HG03439 (cell line): ENCODE measurements around the gene PEX3.

Experiments used
- ATAC-seq: cut with Tn5 transposase; IDR thresholded peaks from one replicate; pipeline ENCODE4 v1.9.1; 2021; ENCODE audit warnings: mild to moderate bottlenecking, moderate library complexity; ENCODE audit not compliant: unreplicated experiment

Gene PEX3, protein sequence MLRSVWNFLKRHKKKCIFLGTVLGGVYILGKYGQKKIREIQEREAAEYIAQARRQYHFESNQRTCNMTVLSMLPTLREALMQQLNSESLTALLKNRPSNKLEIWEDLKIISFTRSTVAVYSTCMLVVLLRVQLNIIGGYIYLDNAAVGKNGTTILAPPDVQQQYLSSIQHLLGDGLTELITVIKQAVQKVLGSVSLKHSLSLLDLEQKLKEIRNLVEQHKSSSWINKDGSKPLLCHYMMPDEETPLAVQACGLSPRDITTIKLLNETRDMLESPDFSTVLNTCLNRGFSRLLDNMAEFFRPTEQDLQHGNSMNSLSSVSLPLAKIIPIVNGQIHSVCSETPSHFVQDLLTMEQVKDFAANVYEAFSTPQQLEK

GRCh38 chr6:143450453-143451371 is at the start of gene PEX3, which contains the start of gene ADAT2:
TSS of gene PEX3 (plus strand) at chr6:143450805. CDS start at chr6:143451043, 238 bp downstream.
TSS of gene ADAT2 (minus strand) at chr6:143450695. CDS start at chr6:143450658, 37 bp downstream.
- peak; percentile 99 for ATAC-seq

- no peak for ATAC-seq
Observed at GRCh38 chr6:143401068-143401446, 49.5 kb upstream of the PEX3 start.

DNA sequence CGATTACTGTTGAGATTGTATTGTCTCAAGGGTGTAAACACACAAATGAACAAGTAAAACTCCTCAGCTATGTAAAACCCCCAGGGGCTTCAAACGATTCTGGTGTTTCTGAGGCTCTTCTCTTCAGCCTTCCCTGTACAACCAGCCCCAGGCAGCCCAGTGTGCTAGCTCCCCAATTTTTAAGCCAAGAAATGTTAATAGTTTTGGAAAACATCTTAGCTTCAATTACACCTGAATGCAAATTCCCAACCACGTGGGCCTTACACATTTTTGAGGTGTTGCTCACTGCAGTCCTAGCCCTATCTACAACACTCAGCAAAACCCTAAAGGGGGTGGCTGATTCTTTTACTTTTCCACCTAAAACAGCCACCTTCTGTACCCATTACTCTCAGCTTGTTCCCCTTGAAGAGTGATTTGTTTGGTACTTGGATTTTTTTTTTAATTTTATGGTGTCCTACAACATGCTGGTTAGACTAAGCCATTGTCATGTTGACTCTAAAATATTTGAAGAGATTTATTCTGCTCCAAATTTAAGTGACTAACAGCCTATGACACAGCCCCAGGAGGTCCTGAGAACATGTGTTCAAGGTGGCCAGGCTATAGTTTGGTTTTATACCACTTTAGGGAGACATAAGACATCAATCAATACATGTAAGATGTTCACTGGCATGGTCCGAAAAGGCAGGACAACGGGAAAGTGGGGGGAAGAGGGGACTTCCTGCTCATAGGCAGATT is 48.8 kb upstream of the PEX3 start:
- no peak for ATAC-seq

GRCh38 chr6:143402721-143403336 is 47.8 kb upstream of the PEX3 start:
- ATAC-seq = no peak

DNA sequence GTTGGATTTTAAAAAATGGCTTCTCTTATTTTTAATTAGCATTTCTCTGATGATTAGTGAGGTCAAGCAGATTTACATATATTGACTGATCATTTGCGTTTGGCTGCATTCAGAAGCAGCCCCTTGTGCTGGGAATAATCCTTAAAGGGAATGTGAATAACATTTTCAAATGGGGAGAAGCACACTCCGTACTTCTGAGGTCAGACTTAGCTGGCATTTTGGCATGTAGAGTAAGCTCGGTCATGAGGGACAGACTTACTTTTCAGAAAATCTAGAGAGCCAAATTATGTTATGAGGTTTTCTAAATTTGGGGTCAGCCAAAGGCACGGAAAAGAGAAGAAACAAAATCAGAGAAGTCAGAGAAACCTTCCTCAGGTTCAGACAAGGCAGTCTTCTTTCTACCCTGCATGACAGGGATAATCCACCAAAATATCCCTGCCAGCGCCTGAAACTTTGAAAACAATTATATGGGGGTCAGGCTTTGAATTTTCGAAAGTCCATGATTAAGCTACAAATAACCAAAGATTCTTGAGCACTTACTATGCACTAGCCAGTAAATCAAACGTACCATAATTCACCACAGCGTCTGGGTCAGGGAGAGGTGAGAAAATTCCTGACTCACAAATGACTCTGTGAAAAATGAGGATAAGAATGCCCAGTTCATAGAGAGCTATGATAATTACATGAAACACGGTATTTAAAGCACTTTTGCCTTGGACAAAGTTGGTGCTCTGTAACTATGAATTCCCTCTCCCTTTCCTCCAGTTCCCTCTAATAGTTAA is 45.0 kb upstream of the PEX3 start:
- no peak for ATAC-seq

- no peak for ATAC-seq
Observed at GRCh38 chr6:143406673-143407072, 43.9 kb upstream of the PEX3 start.

DNA sequence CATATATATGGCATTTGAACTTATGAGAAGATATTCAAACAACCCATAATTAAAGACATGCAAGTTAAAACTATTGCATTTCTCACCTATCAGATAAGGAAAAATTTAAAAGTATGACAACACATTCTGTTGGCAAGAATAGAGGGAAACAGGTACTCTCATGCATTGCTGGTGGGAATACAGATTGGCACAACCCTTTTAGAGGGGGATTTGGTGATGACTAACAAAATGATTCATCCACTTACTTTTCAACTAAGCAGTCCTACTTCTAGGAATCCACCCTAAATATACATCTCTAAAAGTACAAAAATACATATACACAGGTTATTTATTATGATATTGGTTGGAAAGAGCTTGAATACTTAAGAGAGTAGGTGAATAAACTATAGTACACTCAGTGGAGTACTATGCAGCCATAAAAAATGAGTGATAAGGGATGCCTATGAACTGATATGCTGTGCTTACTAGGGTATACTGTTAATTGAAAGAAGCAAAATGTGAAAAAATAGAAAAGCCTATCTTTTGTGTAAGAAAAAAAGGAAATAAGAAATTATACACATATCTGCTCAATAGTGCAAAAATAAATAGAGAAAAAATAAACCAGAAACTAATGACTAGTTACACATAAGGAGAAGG is 42.3 kb upstream of the PEX3 start:
- no peak for ATAC-seq

GRCh38 chr6:143408787-143409162 is 41.8 kb upstream of the PEX3 start:
- ATAC-seq = no peak

- ATAC-seq = no peak
Observed at GRCh38 chr6:143410859-143411270, 39.7 kb upstream of the PEX3 start.

GRCh38 chr6:143414769-143415168 is 35.8 kb upstream of the PEX3 start:
- ATAC-seq = no peak

DNA sequence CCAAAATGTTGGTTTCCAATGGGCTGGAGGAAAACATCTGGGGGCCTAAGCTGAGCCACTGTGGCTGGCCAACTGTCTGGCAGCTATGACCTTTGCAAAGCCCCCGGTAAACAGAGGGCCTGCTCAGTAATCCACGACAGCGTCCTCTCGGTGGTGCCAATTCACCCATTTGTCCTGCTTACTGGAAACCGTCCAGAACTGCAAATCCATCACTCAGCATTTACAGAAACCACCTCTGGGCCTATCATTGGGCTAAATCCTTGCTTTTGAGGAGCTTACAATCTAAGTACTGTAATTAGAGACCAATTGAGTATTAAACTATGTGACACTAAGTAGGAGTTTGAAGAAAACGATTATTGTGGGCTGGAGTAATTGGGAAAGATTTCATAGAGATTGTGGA is 31.1 kb upstream of the PEX3 start:
- ATAC-seq = no peak

DNA sequence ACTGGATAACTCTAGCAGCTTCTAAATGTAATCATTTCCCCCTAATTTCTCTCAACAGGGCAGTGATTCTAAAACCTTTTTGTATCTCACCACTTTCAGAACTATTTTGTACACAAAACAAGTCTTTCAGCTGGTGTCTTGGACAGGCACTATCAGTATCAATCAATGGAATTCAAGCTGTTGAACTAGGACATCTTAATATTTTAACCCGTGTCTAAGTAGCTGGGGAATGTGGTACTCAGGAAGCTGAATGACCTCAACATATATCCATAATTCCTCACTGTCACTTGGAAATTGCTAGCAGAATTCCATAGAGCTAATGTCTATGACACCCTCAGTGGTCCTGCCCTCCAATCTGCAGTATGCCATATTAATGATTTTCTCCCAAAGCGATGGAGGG is 24.6 kb upstream of the PEX3 start:
- no peak for ATAC-seq

DNA sequence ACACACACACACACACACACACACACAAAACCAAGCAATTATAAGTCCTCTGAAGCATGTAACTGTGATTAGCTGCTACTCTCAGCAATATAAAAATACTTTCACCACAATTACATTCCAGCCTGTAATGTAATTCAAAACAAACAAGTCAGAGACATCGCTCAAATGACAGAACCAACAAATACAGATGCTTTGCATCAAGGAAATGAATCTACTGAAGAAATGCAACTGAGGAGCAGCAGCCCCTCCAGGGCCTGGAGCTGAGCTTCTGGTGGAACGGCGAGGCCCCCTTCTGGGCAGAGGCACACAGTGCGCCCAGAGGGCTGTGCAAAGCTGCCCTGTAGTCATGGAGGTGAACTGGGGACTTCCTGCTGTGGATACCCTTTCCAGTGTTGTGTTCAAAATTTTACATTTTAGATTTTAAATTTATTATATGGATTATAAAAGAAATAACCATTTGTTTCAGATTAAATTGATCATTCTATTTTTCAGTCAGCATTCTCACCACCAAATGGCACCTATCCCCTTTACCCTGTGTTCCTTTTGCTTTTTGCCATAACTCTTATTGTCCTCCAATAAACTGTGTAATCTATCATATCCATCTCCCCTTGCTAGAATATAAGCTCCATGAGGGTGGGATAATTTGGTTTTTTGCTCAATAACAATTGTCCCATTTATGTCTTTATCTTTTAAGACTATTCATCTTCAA is 23.3 kb upstream of the PEX3 start:
- ATAC-seq = peak; percentile 100

- ATAC-seq = no peak
Observed at GRCh38 chr6:143429970-143430369, 20.6 kb upstream of the PEX3 start.

GRCh38 chr6:143431226-143431625 is 19.4 kb upstream of the PEX3 start:
- no peak for ATAC-seq

GRCh38 chr6:143432588-143432987 is 18.0 kb upstream of the PEX3 start:
- no peak for ATAC-seq

DNA sequence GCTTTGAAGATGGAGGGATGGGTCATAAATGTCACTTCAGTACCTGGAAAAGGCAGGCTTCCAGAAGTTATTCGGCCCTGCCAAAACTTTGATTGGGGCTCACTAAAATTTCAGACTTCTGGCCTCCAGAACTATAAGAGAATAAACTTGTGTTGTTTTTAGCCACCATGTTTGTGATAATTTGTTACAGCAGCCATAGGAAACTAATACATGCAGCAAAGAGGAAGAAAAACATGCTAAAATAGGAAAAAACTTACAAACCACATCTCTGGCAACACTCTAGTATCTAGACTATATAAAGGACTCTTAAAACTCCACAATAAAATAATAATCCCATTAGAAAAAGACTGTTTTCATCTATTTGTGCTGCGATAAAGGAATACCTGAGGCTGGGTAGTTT is 9.6 kb upstream of the PEX3 start:
- no peak for ATAC-seq

- no peak for ATAC-seq
Observed at GRCh38 chr6:143441680-143442545, 8.7 kb upstream of the PEX3 start.
